Measurements from ENCODE around the gene TMEM125.

DNA sequence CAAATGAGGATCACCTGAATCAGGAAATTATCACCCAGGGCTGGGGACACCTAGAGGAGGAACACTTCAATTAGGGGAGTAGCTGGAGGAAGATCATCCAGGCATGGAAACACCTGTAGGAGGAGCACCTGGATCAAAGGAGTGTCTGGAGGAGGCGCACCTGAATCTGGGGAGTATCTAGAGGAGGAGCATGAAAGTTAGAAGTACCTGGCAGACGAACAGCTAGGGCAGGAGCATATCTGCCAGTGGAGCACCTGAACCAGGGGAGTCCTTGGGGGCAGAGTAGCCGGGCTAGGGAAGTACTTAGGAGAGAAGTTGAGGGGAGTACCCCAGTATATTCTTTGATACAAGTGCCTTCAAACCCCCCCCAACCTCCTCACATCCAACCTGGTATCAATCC lies 14.3 kb downstream of the TMEM125 start:
- TF ChIP-seq, protein P1, sequence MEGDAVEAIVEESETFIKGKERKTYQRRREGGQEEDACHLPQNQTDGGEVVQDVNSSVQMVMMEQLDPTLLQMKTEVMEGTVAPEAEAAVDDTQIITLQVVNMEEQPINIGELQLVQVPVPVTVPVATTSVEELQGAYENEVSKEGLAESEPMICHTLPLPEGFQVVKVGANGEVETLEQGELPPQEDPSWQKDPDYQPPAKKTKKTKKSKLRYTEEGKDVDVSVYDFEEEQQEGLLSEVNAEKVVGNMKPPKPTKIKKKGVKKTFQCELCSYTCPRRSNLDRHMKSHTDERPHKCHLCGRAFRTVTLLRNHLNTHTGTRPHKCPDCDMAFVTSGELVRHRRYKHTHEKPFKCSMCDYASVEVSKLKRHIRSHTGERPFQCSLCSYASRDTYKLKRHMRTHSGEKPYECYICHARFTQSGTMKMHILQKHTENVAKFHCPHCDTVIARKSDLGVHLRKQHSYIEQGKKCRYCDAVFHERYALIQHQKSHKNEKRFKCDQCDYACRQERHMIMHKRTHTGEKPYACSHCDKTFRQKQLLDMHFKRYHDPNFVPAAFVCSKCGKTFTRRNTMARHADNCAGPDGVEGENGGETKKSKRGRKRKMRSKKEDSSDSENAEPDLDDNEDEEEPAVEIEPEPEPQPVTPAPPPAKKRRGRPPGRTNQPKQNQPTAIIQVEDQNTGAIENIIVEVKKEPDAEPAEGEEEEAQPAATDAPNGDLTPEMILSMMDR (IDR thresholded peaks at IDR 0.05; ENCODE audit: poor library complexity): no peak
- TF ChIP-seq EZH2phosphoT487 (IDR thresholded peaks at IDR 0.05; ENCODE audit: low read depth, severe bottlenecking, unreplicated experiment): no peak

All from hepatocyte (in vitro differentiated cells).